ENCODE results near the gene FLT1. TPM values are rescaled to one million over a fixed set of nuclear protein-coding genes. Genes with fewer than 3 reads are reported as not detected.

The FLT1 gene
- total and polyA plus RNA-seq, 2 experiments from 2014 or later: 7.5 to 14.8 TPM

DNA sequence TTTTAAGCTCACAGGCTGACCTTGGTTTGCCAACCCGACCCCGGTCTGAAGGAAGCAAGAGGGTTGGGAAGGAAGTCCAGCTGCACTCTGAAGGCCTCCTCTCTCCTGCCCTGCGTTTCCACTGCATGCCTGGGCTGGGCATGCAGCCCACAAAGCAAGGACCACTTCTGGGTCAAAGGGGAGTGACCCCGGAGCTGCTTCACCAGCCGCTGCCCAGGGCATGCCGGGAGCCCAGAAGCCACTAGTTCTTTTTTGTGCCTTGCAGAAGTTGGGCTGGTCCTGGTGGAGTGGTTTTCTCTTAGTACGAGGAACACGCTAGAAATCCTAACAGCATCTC lies 166.7 kb downstream of the FLT1 start:
- Histone ChIP-seq H3K9me3 (ENCODE audit: low read depth) (no peaks in the 10 kb centered on the region), H3K36me3 (no peaks in the 10 kb centered on the region), H3K4me1 (ENCODE audit: low read depth) (peaks cover 13% of the 10 kb centered on the region), H3K27ac (no peak overlapping the region), H3K4me3 (no peak overlapping the region), H3K27me3 (no peaks in the 10 kb centered on the region)
- TF ChIP-seq, protein P1, sequence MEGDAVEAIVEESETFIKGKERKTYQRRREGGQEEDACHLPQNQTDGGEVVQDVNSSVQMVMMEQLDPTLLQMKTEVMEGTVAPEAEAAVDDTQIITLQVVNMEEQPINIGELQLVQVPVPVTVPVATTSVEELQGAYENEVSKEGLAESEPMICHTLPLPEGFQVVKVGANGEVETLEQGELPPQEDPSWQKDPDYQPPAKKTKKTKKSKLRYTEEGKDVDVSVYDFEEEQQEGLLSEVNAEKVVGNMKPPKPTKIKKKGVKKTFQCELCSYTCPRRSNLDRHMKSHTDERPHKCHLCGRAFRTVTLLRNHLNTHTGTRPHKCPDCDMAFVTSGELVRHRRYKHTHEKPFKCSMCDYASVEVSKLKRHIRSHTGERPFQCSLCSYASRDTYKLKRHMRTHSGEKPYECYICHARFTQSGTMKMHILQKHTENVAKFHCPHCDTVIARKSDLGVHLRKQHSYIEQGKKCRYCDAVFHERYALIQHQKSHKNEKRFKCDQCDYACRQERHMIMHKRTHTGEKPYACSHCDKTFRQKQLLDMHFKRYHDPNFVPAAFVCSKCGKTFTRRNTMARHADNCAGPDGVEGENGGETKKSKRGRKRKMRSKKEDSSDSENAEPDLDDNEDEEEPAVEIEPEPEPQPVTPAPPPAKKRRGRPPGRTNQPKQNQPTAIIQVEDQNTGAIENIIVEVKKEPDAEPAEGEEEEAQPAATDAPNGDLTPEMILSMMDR (IDR thresholded peaks at IDR 0.05; ENCODE audit: low read depth, low read length): no peak
- DNase-seq (ENCODE audit: low read depth in 1 of 2, low spot score in 1 of 2): no peak

DNA sequence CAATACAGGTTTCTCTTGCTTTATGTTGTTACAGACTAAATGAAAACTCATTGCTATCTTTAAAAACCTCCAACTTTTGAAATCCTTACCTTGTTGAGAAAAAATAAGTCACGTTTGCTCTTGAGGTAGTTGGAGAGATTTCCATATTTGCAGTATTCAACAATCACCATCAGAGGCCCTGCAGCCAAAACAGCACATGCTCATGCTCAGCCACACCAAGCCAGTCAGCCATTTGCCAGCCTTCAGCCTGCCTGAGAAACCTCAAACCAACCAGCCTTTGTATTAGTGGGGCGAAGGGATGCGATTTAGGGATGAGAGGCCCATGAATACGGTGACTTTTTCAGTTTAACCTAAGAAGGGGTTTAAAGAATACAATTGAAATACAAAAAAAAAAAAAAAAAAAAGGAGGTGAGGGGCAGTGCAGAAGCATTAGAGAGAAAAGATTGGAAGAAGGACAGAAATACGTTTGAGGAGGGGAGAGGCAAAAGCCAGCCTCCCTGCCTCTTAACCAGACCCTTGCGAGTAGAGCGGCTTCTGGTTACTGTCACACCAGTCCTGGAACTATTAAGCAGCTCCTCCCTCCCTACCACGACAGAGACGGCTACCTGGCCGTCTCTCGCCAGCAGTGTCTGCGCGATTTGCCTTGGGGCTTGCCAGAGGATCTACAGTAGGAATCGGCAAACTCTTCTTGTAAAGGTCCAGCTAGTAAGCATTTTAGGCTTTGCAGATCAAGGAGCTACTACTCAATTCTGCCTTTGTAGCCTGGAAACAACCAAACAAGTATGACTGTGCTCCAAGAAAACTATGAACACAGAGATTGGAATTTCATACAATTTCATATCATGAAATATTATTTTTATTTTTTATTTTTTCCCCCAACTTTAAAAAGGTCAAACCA lies 167.3 kb downstream of the FLT1 start:
- no peaks in the 10 kb centered on the region for H3K27me3 ChIP-seq

DNA sequence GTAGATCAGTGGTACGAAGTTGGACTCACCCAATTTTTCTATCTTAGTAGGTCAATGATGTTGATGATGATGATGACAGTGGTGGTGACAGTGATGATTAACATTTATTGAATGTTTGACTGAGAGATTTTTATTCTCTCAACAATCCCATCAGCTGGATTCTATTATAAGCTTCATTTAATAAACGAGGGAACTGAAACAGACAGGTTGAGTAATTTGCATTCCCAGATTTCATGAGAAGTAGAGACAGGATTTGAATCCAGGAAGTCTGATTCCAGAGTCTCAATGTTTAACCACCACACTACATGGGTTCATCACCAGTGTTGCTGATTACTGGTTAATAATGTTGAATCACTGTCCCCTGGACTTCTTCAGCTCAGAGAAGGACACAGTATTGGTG lies 168.9 kb downstream of the FLT1 start:
- Histone ChIP-seq H3K9me3 (ENCODE audit: low read depth) (no peaks in the 10 kb centered on the region), H3K27ac (no peak overlapping the region), H3K4me1 (ENCODE audit: low read depth) (peaks cover 13% of the 10 kb centered on the region), H3K4me3 (no peak overlapping the region), H3K27me3 (no peaks in the 10 kb centered on the region), H3K36me3 (no peaks in the 10 kb centered on the region)
- DNase-seq (ENCODE audit: low read depth in 1 of 2, low spot score in 1 of 2): no peak
- TF ChIP-seq, protein P1 (IDR thresholded peaks at IDR 0.05; ENCODE audit: low read depth, low read length): no peak

More for the DNA sequence above, 167.3 kb downstream of the FLT1 start:
- H3K4me3 ChIP-seq: no peak overlapping the region
- no peak for DNase-seq (ENCODE audit: low read depth in 1 of 2, low spot score in 1 of 2)
- H3K4me1 ChIP-seq (ENCODE audit: low read depth): peaks cover 13% of the 10 kb centered on the region
- no peaks in the 10 kb centered on the region for H3K9me3 ChIP-seq (ENCODE audit: low read depth)
- no peak overlapping the region for H3K27ac ChIP-seq
- H3K36me3 ChIP-seq: no peaks in the 10 kb centered on the region
- TF ChIP-seq, protein P1 (IDR thresholded peaks at IDR 0.05; ENCODE audit: low read depth, low read length): no peak

DNA sequence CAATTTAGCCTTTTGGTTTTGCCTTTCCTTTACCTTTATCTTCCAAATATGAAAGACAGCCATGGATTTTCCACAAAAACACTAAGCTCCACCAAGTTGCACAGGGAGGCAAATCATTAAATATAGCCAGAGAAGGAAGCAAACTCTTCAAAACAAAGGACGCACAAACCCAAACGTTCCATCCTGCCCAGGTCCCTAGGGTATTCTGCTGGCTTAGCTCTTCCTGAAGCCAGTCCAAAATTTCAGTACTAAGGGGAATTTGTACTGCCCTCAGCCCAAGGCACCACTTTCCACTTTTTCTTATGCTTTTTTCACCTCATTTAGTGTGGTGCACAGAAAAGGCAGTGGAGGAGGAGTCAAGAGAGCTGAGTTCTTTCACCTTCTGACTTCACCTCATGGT lies 169.9 kb downstream of the FLT1 start:
- Histone ChIP-seq H3K9me3 (ENCODE audit: low read depth) (no peaks in the 10 kb centered on the region), H3K4me3 (no peak overlapping the region), H3K36me3 (no peaks in the 10 kb centered on the region), H3K27me3 (no peaks in the 10 kb centered on the region), H3K4me1 (ENCODE audit: low read depth) (peaks cover 9% of the 10 kb centered on the region), H3K27ac (no peak overlapping the region)
- DNase-seq (ENCODE audit: low read depth in 1 of 2, low spot score in 1 of 2): peak in 1 of 2 donors; percentile 48
- TF ChIP-seq, protein P1 (IDR thresholded peaks at IDR 0.05; ENCODE audit: low read depth, low read length): no peak

DNA sequence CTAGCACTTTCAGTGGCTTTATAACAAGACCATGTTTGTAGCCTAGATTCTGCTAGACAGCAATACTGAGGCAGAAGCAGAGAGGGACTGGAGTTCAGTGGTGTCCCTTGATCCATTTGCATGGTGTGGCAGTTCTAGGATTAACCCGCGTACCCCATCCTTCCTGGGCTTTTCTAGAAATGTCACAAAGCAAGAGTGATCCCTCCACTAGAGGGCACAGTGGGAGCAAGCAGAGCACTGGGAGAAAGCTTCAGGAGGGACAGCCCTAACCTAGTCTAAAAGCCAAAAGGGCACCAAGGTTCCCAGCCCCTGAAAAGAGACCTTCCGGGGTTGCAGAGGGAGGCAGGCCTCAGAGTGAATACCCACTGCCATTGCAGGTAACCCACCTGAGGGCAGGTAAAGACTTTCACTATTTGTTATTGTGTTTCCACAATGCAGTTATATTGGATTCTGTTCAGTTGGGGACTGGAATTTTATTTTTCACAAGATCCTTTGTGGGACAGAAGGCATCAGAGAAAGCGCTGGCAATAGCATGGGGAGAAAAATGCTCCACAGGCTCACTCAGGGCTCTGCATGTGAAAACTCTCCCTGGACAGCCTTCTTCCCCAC lies 170.6 kb downstream of the FLT1 start:
- H3K4me3 ChIP-seq: no peak overlapping the region

More for the DNA sequence above, 170.6 kb downstream of the FLT1 start:
- Histone ChIP-seq H3K4me1 (ENCODE audit: low read depth) (peaks cover 6% of the 10 kb centered on the region), H3K27me3 (no peaks in the 10 kb centered on the region), H3K27ac (no peak overlapping the region), H3K36me3 (no peaks in the 10 kb centered on the region), H3K9me3 (ENCODE audit: low read depth) (no peaks in the 10 kb centered on the region)
- TF ChIP-seq, protein P1 (IDR thresholded peaks at IDR 0.05; ENCODE audit: low read depth, low read length): peak; percentile 85
- peak; percentile 76 to 82 for DNase-seq (ENCODE audit: low read depth in 1 of 2, low spot score in 1 of 2)

Data from cardiac muscle cell (in vitro differentiated cells and primary cell).